Measurements from ENCODE around the gene TMEM39B.
"Not testable (repeated sequence)": the region's sequence is repeated elsewhere in the genome, so short reads cannot be mapped to it uniquely, and the experiment has no call there.

Gene TMEM39B

GRCh38 chr1:32138965-32139364, 66.2 kb downstream of the TMEM39B start:
- DNase-seq (ENCODE audit: low read depth in 2 of 2), result peak in 1 of 2 donors; percentile 57
- TF ChIP-seq, protein P1, sequence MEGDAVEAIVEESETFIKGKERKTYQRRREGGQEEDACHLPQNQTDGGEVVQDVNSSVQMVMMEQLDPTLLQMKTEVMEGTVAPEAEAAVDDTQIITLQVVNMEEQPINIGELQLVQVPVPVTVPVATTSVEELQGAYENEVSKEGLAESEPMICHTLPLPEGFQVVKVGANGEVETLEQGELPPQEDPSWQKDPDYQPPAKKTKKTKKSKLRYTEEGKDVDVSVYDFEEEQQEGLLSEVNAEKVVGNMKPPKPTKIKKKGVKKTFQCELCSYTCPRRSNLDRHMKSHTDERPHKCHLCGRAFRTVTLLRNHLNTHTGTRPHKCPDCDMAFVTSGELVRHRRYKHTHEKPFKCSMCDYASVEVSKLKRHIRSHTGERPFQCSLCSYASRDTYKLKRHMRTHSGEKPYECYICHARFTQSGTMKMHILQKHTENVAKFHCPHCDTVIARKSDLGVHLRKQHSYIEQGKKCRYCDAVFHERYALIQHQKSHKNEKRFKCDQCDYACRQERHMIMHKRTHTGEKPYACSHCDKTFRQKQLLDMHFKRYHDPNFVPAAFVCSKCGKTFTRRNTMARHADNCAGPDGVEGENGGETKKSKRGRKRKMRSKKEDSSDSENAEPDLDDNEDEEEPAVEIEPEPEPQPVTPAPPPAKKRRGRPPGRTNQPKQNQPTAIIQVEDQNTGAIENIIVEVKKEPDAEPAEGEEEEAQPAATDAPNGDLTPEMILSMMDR (IDR thresholded peaks at IDR 0.05; ENCODE audit: low read depth, low read length), result no peak
- H3K4me3 ChIP-seq (replicated peaks in 1 of 2; ENCODE audit: low read depth in 2 of 2, low read length in 2 of 2), result no peak overlapping the region

DNA sequence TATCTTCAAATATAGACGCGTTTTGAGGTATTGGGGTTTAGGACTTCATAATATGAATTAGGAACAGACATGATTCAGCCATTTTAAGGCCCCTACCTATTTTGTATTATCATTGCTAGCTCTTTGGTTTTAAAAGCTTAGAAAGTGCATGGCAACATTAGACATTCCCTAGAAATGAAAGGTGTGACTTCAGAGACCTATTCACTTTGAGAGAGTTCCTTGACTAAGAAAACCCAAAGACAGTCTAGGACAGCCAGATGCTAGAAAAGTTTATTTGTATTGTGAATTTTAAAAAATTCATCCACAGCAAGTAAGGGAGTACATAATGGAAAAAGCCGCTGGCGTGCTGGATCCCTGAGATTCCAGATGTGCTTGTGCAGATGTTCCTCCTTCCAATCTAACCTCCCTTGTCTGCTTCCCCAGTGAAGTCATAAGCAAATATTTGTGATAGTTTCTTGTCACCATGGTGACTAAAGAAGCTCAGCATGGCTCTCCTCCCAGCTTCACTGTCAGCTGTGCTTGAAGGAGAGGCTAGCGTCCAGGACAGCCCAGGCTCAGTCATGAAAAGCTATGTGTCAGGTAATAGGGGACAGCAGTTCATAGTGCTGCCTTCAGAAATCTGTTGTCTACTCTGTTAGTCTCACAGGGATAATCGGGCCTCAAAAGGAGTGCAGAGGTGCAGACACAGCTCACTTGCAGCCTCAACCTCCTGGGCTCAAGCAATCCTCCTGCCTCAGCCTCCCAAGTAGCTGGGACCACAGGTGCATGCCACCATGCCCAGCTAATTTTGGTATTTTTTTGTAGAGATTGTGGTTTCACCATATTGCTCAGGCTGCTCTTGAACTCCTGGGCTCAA, 69.9 kb downstream of the TMEM39B start:
- TF ChIP-seq, protein P1 (IDR thresholded peaks at IDR 0.05; ENCODE audit: low read depth, low read length), result no peak
- DNase-seq (ENCODE audit: low read depth in 2 of 2), result peak; percentile 85 to 92
- no peak overlapping the region for H3K4me3 ChIP-seq (replicated peaks in 1 of 2; ENCODE audit: low read depth in 2 of 2, low read length in 2 of 2)

GRCh38 chr1:32143302-32143695, 70.6 kb downstream of the TMEM39B start:
- DNase-seq (ENCODE audit: low read depth in 2 of 2); H3K4me3 ChIP-seq (replicated peaks in 1 of 2; ENCODE audit: low read depth in 2 of 2, low read length in 2 of 2): not testable (repeated sequence)

GRCh38 chr1:32144033-32144432, 71.3 kb downstream of the TMEM39B start:
- DNase-seq (ENCODE audit: low read depth in 2 of 2), result peak in 1 of 2 donors; percentile 57
- no peak overlapping the region for H3K4me3 ChIP-seq (replicated peaks in 1 of 2; ENCODE audit: low read depth in 2 of 2, low read length in 2 of 2)
- TF ChIP-seq, protein P1 (IDR thresholded peaks at IDR 0.05; ENCODE audit: low read depth, low read length), result no peak

DNA sequence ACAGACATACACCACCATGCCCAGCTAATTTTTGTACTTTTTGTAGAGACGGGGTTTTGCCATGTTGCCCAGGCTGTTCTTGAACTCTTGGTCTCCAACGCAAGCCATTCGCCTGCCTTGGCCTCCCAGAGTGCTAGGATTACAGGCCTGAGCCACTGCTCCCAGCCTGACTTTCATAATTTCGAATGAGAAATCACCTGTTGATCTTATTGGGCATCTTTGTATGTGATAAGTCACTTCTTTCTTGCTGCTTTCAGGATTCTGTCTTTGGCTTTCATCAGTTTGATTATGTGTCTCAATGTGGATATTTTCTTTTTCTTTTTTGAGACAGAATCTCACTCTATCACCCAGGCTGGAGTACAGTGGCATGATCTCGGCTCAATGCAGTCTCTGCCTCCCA, 75.1 kb downstream of the TMEM39B start:
- not testable (repeated sequence) for DNase-seq (ENCODE audit: low read depth in 2 of 2); H3K4me3 ChIP-seq (replicated peaks in 1 of 2; ENCODE audit: low read depth in 2 of 2, low read length in 2 of 2)

DNA sequence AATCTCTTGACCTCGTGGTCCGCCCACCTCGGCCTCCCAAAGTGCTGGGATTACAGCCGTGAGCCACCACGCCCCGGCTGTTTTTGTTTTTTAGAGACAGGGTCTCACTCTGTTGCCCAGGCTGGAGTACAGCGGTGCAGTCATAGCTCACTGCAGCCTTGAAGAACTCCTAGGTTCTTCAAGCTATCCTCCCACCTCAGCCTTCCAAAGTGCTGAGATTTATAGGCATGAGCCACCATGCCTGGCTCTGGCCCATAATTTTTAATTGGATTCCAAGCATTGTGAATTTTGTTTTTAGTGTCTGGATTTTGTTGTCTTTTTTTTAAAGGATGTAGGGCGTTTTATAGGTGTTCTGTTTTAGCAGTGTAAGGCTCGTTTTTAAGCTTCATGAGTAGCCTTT, 78.1 kb downstream of the TMEM39B start:
- H3K4me3 ChIP-seq (replicated peaks in 1 of 2; ENCODE audit: low read depth in 2 of 2, low read length in 2 of 2), result no peak overlapping the region
- no peak for DNase-seq (ENCODE audit: low read depth in 2 of 2)
- TF ChIP-seq, protein P1 (IDR thresholded peaks at IDR 0.05; ENCODE audit: low read depth, low read length), result no peak

DNA sequence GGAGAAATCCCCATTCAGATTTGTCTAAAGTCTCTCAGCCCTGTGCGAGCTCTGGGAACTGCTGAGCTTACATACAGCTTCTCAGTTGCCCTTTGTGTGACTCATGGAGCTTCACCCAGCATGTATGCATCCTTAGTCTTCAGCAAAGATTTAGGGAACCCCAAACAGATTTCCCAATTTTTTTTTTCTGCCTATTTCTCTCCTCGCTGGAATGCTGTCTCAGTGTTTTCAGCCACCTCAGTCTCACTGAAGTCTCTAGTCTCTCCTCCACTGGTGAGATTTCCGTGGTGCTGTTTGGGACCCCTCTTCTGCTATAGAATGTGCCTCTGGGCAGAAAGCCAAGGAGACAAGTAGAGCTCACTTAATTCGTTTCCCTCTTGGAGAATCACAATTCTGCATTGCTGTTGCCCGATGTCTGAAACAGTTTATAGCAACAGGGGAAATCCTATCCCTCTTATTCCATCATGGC, 78.6 kb downstream of the TMEM39B start:
- TF ChIP-seq, protein P1 (IDR thresholded peaks at IDR 0.05; ENCODE audit: low read depth, low read length), result no peak
- peak; percentile 65 to 71 for DNase-seq (ENCODE audit: low read depth in 2 of 2)

More for the DNA sequence above, 78.6 kb downstream of the TMEM39B start:
- no peak overlapping the region for H3K4me3 ChIP-seq (replicated peaks in 1 of 2; ENCODE audit: low read depth in 2 of 2, low read length in 2 of 2)

All from cardiac fibroblast (primary cell).